MM.1S (cell line): ENCODE data around the gene PLIN3.
"Not testable (repeated sequence)": the region's sequence is repeated elsewhere in the genome, so short reads cannot be mapped to it uniquely, and the experiment has no call there.

Experiments
- DNase-seq: peaks from one replicate; pipeline ENCODE4 v3.0.0-alpha.2; 2015
- H2AFZ ChIP-seq: fragments of 300-600 bp; sonication (generic); 2 replicates; pipeline ENCODE4 v1.6.0; 2016; ENCODE audit warnings: antibody characterized with exemption, low read length
- H3F3A ChIP-seq: fragments of 300-600 bp; sonication (generic); 2 replicates; pipeline ENCODE4 v1.6.1; 2016; ENCODE audit warnings: mild to moderate bottlenecking, antibody characterized with exemption, low read length, moderate library complexity, mixed read lengths; ENCODE audit not compliant: insufficient read depth
- H3K27ac ChIP-seq: fragments of 300-600 bp; sonication (generic); 2 replicates; pipeline ENCODE4 v1.5.1; 2016; ENCODE audit warnings: mild to moderate bottlenecking, low read length
- H3K27me3 ChIP-seq: fragments of 300-600 bp; sonication (generic); replicated peaks from 2 replicates; pipeline ENCODE4 v1.6.0; 2016; ENCODE audit warnings: low read length; ENCODE audit not compliant: insufficient read depth
- H3K36me3 ChIP-seq: fragments of 300-600 bp; sonication (generic); replicated peaks from 2 replicates; pipeline ENCODE4 v1.6.1; 2016; ENCODE audit warnings: mild to moderate bottlenecking, low read length, mixed read lengths; ENCODE audit not compliant: insufficient read depth
- H3K4me1 ChIP-seq: fragments of 300-600 bp; sonication (generic); 2 replicates; pipeline ENCODE4 v1.6.1; 2016; ENCODE audit warnings: low read length, mixed read lengths
- H3K4me2 ChIP-seq: fragments of 300-600 bp; sonication (generic); 2 replicates; pipeline ENCODE4 v1.6.0; 2016; ENCODE audit warnings: low read depth, low read length
- H3K4me3 ChIP-seq: fragments of 300-600 bp; sonication (generic); 2 replicates; pipeline ENCODE4 v1.5.1; 2016; ENCODE audit warnings: low read length, mixed read lengths
- H3K79me2 ChIP-seq: fragments of 300-600 bp; sonication (generic); 2 replicates; pipeline ENCODE4 v1.6.1; 2016; ENCODE audit warnings: mixed run types, low read length, mixed read lengths
- H3K9ac ChIP-seq: fragments of 300-600 bp; sonication (generic); 2 replicates; pipeline ENCODE4 v1.6.1; 2016; ENCODE audit warnings: low read length, mixed read lengths
- H3K9me2 ChIP-seq: fragments of 300-600 bp; sonication (generic); replicated peaks from 2 replicates; pipeline ENCODE4 v1.6.1; 2016; ENCODE audit warnings: mild to moderate bottlenecking, low read length, mixed read lengths; ENCODE audit not compliant: insufficient read depth
- H3K9me3 ChIP-seq: fragments of 300-600 bp; sonication (generic); replicated peaks from 2 replicates; pipeline ENCODE4 v1.6.1; 2016; ENCODE audit warnings: mild to moderate bottlenecking, low read length, mixed read lengths; ENCODE audit not compliant: insufficient read depth
- H4K20me1 ChIP-seq: fragments of 300-600 bp; sonication (generic); 2 replicates; pipeline ENCODE4 v1.6.1; 2016; ENCODE audit warnings: mild to moderate bottlenecking, low read length, moderate library complexity, mixed read lengths; ENCODE audit not compliant: insufficient read depth
- CTCF ChIP-seq: fragments of 300-600 bp; sonication (generic); IDR thresholded peaks from 2 replicates; pipeline ENCODE4 v1.5.1; 2016; ENCODE audit warnings: antibody characterized with exemption, low read length, mixed read lengths
- EZH2 ChIP-seq: fragments of 300-600 bp; sonication (generic); optimal IDR thresholded peaks from 2 replicates; pipeline ENCODE3; 2017; ENCODE audit warnings: low read depth, mild to moderate bottlenecking, antibody characterized with exemption, low read length, mixed read lengths
- EZH2phosphoT487 ChIP-seq: fragments of 300-600 bp; sonication (generic); IDR thresholded peaks from 2 replicates; pipeline ENCODE4 v1.6.1; 2018; ENCODE audit warnings: antibody characterized with exemption, low read length

Gene PLIN3

GRCh38 chr19:4884993-4885392 is 17.5 kb upstream of the PLIN3 start:
- not testable (repeated sequence) for H3K36me3 ChIP-seq, H2AFZ ChIP-seq, H3K9me2 ChIP-seq, H3K4me2 ChIP-seq, H3K9ac ChIP-seq, H3K4me1 ChIP-seq, H3F3A ChIP-seq, H3K4me3 ChIP-seq, H4K20me1 ChIP-seq, H3K27ac ChIP-seq, H3K9me3 ChIP-seq, H3K79me2 ChIP-seq, DNase-seq
- peaks cover 13% of the 10 kb centered on the region for H3K27me3 ChIP-seq

GRCh38 chr19:4882874-4883273 is 15.4 kb upstream of the PLIN3 start:
- not testable (repeated sequence) for H3K9me3 ChIP-seq, H3K4me1 ChIP-seq, H3K27ac ChIP-seq, H3K9ac ChIP-seq, H3K79me2 ChIP-seq, H3K9me2 ChIP-seq, DNase-seq, H3F3A ChIP-seq, H3K27me3 ChIP-seq, H4K20me1 ChIP-seq, H3K4me2 ChIP-seq, H3K36me3 ChIP-seq, H2AFZ ChIP-seq, H3K4me3 ChIP-seq

- DNase-seq: no peak
- Histone ChIP-seq H4K20me1 (no peaks in the 10 kb centered on the region), H3K27ac (no peak overlapping the region), H3K27me3 (0 out of 2 replicates have a peak, but pooled peaks cover 2% of the 10 kb centered on the region), H2AFZ (no peak overlapping the region), H3F3A (no peaks in the 10 kb centered on the region), H3K4me1 (no peaks in the 10 kb centered on the region), H3K36me3 (no peaks in the 10 kb centered on the region), H3K9me2 (no peaks in the 10 kb centered on the region), H3K4me2 (no peak overlapping the region), H3K9me3 (no peaks in the 10 kb centered on the region), H3K79me2 (no peaks in the 10 kb centered on the region), H3K9ac (no peak overlapping the region), H3K4me3 (no peak overlapping the region)
- no peak for TF ChIP-seq CTCF
- no peak for TF ChIP-seq EZH2phosphoT487
- no peak for TF ChIP-seq EZH2
These were observed 11.6 kb upstream of the PLIN3 start for GRCh38 chr19:4879041-4879440.

- no peaks in the 10 kb centered on the region for H3K9me2 ChIP-seq
- H3K4me2 ChIP-seq: no peak overlapping the region
- 0 out of 2 replicates have a peak, but pooled peaks cover 6% of the 10 kb centered on the region for H3K27me3 ChIP-seq
- no peak for DNase-seq
- H3K4me3 ChIP-seq: no peak overlapping the region
- H3K36me3 ChIP-seq: no peaks in the 10 kb centered on the region
- H3K9ac ChIP-seq: no peak overlapping the region
- TF ChIP-seq CTCF (no peak), EZH2 (no peak), EZH2phosphoT487 (no peak)
- H3K27ac ChIP-seq: no peak overlapping the region
- H3K79me2 ChIP-seq: no peaks in the 10 kb centered on the region
- H3K4me1 ChIP-seq: no peaks in the 10 kb centered on the region
- H2AFZ ChIP-seq: no peak overlapping the region
- H3F3A ChIP-seq: no peaks in the 10 kb centered on the region
- H3K9me3 ChIP-seq: no peaks in the 10 kb centered on the region
- no peaks in the 10 kb centered on the region for H4K20me1 ChIP-seq
These were observed 11.1 kb upstream of the PLIN3 start for GRCh38 chr19:4878491-4878968.
